GM12801 (cell line): ENCODE data around the gene OR9Q1.

Experiments
- TF ChIP-seq, protein P1 (sequence below): IDR thresholded peaks from one replicate; pipeline ENCODE4 v1.5.1; 2011; ENCODE audit warnings: control low read depth; ENCODE audit not compliant: insufficient read length; ENCODE audit errors: extremely low read depth

The OR9Q1 gene

DNA sequence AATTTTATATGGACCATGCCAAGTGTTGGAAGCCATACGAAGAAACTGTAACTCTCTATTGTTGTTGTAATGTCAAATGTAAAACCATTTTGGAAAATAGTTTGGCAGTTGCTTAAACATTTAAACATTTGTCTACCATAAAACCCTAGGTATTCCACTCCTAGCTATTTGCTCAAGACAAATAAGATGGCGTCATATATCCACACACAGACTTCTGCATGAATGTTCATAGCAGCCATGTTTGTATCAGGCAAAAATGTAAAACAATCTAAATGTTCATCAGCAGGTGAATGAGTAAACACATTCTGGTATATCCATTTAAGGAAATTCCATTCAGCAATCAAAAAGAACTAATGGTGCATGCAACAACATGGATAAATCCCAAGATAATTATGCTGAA, 73.8 kb downstream of the OR9Q1 start:
- TF ChIP-seq, protein P1, sequence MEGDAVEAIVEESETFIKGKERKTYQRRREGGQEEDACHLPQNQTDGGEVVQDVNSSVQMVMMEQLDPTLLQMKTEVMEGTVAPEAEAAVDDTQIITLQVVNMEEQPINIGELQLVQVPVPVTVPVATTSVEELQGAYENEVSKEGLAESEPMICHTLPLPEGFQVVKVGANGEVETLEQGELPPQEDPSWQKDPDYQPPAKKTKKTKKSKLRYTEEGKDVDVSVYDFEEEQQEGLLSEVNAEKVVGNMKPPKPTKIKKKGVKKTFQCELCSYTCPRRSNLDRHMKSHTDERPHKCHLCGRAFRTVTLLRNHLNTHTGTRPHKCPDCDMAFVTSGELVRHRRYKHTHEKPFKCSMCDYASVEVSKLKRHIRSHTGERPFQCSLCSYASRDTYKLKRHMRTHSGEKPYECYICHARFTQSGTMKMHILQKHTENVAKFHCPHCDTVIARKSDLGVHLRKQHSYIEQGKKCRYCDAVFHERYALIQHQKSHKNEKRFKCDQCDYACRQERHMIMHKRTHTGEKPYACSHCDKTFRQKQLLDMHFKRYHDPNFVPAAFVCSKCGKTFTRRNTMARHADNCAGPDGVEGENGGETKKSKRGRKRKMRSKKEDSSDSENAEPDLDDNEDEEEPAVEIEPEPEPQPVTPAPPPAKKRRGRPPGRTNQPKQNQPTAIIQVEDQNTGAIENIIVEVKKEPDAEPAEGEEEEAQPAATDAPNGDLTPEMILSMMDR: no peak

DNA sequence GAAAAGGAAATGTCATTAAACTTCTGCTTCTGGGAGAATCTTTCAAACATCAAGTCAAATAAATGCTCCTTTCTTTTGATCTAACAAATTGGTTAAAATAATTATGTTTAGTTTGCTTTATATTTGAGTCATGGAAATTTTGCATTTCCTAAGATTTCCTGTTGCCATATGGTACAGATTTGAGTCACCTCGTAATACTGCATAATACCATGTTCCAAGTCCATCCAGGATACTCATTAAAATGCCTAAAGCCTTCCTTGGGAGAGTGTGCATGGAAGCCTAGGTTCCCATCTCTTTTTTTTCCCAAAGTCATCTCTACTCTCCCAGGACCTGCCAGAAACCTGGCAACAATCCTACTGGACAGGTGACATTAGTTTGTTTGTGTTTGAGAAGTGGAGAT, 97.4 kb downstream of the OR9Q1 start:
- TF ChIP-seq, protein P1: no peak

DNA sequence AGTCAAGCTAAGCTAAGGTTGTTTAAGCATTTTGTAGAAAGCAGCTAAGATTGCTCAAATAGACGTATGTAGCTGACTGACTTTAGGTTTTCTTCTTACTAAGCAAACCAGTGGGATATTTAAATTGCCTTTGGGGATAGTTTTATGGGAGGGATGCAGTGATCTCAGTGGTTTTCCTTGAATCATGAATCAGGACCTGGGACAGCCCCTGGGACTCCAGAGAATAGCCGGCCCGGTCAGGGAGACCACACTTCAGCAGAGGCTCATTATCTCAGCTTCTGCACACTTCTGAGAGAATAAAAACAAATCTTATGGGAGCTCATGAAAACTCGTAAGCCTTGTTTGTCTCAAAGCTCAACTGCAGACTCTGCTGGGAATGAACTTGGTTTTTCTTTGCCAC, 101.8 kb downstream of the OR9Q1 start, which contains the start of gene OR9I1:
OR9I1 (minus strand) TSS at position 62 of the 400 bp plus-strand sequence. CDS start 6,086 bp downstream, outside the sequence.
- TF ChIP-seq, protein P1: no peak

DNA sequence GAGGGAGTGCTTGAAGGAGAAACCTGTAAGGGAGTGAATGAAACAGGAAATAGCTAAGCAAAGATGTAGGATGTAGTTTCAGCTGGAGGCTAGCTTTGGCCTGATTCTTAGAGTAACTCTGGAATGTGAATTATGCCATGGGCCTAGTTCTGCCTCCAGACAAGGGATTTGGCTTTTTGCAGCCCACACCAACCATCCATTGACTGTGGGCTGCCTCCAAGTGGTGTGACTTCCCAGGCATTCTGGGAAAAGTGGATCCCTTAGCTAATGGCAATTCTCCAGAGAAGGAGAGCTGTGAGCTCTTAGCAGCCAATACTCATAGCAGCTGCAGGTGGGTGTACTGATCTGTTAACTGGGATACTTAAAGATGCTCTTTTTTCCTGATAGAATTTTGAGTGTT, 103.7 kb downstream of the OR9Q1 start:
- TF ChIP-seq, protein P1: no peak

DNA sequence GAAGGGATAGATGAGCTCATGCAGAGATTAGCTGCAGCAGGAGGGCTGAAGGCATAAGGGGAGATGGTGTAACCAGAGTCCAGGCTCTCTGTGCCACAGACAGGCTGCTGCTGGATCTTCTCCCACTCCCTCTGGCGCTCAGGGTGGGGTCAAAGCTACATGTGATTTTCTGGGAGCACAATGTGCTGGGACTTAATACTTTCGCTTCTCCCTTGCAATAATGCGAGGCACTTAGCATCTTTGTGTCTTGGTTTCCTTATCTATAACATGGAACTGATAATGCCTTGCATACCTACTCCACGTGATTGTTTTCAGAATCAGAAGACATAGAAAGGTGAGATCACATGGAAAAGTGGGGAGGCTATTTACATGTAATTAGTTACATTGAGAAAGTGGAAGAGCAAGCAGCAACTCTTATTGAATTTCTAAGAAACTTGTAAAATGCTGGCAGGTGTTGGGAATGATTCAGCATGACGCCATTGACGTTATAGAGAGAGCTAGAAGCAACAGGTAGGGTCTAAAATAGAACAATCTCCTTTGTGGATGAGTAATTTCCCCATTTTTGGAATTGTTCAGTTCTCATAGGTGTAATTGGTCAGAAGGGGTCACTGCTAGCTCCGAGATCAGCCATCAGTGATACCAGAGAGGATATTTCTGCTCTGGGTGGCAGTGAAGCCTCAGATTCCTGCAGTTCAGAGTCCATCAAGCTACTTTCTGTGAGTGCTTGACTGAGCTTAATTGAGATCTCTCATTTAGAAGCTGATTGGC, 109.8 kb downstream of the OR9Q1 start:
- TF ChIP-seq, protein P1: no peak

DNA sequence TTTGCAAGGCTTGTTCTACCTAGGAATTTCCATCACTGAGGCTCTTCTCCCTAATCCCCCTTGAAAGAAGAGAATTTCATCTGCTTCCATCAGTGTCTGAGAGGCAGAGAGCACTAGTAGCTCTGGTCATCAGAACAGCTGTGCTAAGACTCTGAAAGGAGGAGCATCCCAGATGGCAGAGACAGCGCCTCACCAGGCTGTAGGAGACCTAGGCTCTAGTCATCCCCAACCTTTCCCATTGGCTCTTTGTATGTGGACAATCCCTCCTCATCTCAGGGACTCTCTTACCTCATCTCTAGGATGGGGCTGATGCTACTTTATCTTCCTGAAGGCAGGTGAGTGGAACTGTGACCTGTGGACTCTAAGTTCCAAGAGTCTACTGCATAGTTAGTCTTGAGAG, 110.5 kb downstream of the OR9Q1 start:
- TF ChIP-seq, protein P1: no peak

DNA sequence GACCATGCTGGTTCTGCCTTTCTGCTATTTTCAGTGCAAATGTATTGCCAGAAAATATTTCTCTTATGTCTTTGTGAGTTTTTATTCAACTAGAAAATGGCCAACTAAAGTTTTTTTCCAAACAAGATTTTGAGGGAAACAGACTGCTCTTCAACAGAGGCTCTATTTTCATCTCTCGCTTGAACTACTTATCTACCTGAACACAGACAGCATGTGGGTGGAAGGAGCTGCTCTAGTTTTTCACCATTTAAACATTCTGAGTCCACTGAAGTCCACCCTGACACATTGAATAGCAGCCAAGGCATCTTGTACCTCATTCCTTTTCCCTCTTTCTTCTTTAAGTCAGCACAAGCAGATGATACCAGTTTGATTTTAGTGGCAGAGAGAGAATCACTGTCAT, 111.5 kb downstream of the OR9Q1 start:
- TF ChIP-seq, protein P1: no peak
